Measurements from ENCODE around the gene GALNTL6. TPM values are rescaled to one million over a fixed set of nuclear protein-coding genes. Genes with fewer than 3 reads are reported as not detected.

The GALNTL6 gene
- total and polyA plus RNA-seq, 3 donors from 2014 or later = 2.9 to 6.2 (median 4.9) TPM

- intact Hi-C loops (cut with DNase I; ENCODE audit: low total_unique reads) = no loop called here
Observed at GRCh38 chr4:171896426-171896825, 83.2 kb downstream of the GALNTL6 start.

GRCh38 chr4:171919314-171919713 is 106.1 kb downstream of the GALNTL6 start:
- H3K36me3 ChIP-seq (ENCODE audit: low read depth, missing control alignments) = no peaks in the 10 kb centered on the region
- H3K27ac ChIP-seq = no peak overlapping the region
- DNase-seq = no peak
- no peaks in the 10 kb centered on the region for H3K4me1 ChIP-seq
- no peaks in the 10 kb centered on the region for H3K27me3 ChIP-seq
- intact Hi-C loops (cut with DNase I; ENCODE audit: low total_unique reads) = no loop called here
- no peaks in the 10 kb centered on the region for H3K9me3 ChIP-seq
- WGBS, 2 donors = 93 to 95% methylated on average over 2 of the region's 2 CpGs
- H3K4me3 ChIP-seq = no peak overlapping the region
- TF ChIP-seq CTCF (IDR thresholded peaks at IDR 0.05) (no peak), POLR2A (IDR thresholded peaks at IDR 0.05) (no peak)

More at GRCh38 chr4:171896426-171896825, 83.2 kb downstream of the GALNTL6 start:
- H3K27ac ChIP-seq = no peak overlapping the region
- WGBS, 2 donors = 65 to 66% methylated on average over 3 of the region's 3 CpGs
- H3K27me3 ChIP-seq = no peaks in the 10 kb centered on the region
- DNase-seq = no peak
- H3K4me1 ChIP-seq = no peaks in the 10 kb centered on the region
- H3K36me3 ChIP-seq (ENCODE audit: low read depth, missing control alignments) = no peaks in the 10 kb centered on the region
- H3K9me3 ChIP-seq = no peaks in the 10 kb centered on the region
- TF ChIP-seq CTCF (IDR thresholded peaks at IDR 0.05) = no peak
- TF ChIP-seq POLR2A (IDR thresholded peaks at IDR 0.05) = no peak
- no peak overlapping the region for H3K4me3 ChIP-seq

GRCh38 chr4:171920901-171921300 is 107.7 kb downstream of the GALNTL6 start:
- H3K27ac ChIP-seq = no peak overlapping the region
- TF ChIP-seq CTCF (IDR thresholded peaks at IDR 0.05) (no peak), POLR2A (IDR thresholded peaks at IDR 0.05) (no peak)
- no peaks in the 10 kb centered on the region for H3K4me1 ChIP-seq
- WGBS, 2 donors = 88 to 89% methylated on average over 3 of the region's 3 CpGs
- no peaks in the 10 kb centered on the region for H3K36me3 ChIP-seq (ENCODE audit: low read depth, missing control alignments)
- H3K9me3 ChIP-seq = no peaks in the 10 kb centered on the region
- DNase-seq = no peak
- no peak overlapping the region for H3K4me3 ChIP-seq
- no peaks in the 10 kb centered on the region for H3K27me3 ChIP-seq
- intact Hi-C loops (cut with DNase I; ENCODE audit: low total_unique reads) = no loop called here

GRCh38 chr4:171924746-171925376 is 111.7 kb downstream of the GALNTL6 start:
- TF ChIP-seq POLR2A (IDR thresholded peaks at IDR 0.05) (no peak), CTCF (IDR thresholded peaks at IDR 0.05) (no peak)
- Histone ChIP-seq H3K9me3 (no peaks in the 10 kb centered on the region), H3K4me1 (no peaks in the 10 kb centered on the region), H3K4me3 (no peak overlapping the region), H3K27ac (no peak overlapping the region), H3K36me3 (ENCODE audit: low read depth, missing control alignments) (no peaks in the 10 kb centered on the region), H3K27me3 (no peaks in the 10 kb centered on the region)
- intact Hi-C loops (cut with DNase I; ENCODE audit: low total_unique reads) = no loop called here
- DNase-seq = no peak
- 41 to 57% methylated on average over 5 of the region's 5 CpGs for WGBS, 2 donors

- H3K4me3 ChIP-seq = no peak overlapping the region
- H3K9me3 ChIP-seq = no peaks in the 10 kb centered on the region
- H3K4me1 ChIP-seq = no peaks in the 10 kb centered on the region
- 79 to 94% methylated on average over 4 of the region's 4 CpGs for WGBS, 2 donors
- DNase-seq = no peak
- H3K27ac ChIP-seq = no peak overlapping the region
- intact Hi-C loops (cut with DNase I; ENCODE audit: low total_unique reads) = no loop called here
- TF ChIP-seq CTCF (IDR thresholded peaks at IDR 0.05) (no peak), POLR2A (IDR thresholded peaks at IDR 0.05) (no peak)
- H3K36me3 ChIP-seq (ENCODE audit: low read depth, missing control alignments) = no peaks in the 10 kb centered on the region
- no peaks in the 10 kb centered on the region for H3K27me3 ChIP-seq
Observed at GRCh38 chr4:171928336-171928735, 115.1 kb downstream of the GALNTL6 start.

All from testis (tissue), 3 donors.